Femur (tissue), 1 donor: ENCODE measurements around the gene ARHGAP45.
A peak's percentile ranks its signal among the peaks of the same experiment; 100 is the strongest.

Experiments
- DNase-seq: peaks from one replicate; pipeline ENCODE4 v3.0.0-alpha.2; 2017

ARHGAP45 gene

DNA sequence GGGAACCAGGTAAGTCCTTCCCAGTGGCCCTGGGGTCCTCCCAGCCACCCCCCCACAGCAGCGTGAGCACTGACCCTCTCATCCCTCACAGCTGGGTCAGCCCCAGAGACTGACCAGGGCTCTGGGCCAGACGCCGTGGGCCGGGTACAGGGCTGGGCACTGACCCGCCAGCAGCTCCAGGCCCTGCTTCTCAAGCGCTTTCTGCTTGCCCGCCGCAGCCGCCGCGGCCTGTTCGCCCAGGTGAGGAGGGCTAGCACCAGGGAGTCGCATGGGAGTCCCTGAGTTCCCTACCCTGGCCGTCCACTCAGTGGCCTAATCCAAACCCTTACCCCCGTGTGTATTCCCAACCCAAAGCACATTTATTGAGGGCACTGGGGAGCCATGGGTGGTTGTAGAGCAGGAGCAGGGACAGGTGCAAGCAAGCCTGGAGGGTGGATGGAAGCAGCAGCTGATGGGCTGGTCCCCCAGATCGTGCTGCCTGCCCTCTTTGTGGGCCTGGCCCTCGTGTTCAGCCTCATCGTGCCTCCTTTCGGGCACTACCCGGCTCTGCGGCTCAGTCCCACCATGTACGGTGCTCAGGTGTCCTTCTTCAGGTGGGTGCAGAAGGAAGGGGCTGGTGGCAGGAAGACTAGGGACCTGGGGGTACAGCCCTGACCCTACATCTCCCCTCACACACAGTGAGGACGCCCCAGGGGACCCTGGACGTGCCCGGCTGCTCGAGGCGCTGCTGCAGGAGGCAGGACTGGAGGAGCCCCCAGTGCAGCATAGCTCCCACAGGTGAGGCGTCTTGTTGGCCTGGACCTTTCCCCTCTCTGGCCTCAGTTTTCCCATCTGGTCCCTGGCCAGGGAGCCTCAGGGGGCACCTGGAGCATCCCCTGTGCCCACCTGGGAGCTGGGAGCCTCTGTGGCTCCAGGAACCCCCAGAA, 12.6 kb upstream of the ARHGAP45 start:
- no peak for DNase-seq

DNA sequence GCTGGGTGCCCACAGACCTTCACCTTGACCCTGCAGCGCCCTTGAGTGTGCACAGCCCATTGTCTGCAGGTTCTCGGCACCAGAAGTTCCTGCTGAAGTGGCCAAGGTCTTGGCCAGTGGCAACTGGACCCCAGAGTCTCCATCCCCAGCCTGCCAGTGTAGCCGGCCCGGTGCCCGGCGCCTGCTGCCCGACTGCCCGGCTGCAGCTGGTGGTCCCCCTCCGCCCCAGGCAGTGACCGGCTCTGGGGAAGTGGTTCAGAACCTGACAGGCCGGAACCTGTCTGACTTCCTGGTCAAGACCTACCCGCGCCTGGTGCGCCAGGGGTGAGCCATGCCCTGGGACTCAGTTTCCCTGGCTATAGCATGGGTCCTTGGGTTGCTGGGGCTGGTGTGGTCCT, 11.9 kb upstream of the ARHGAP45 start:
- DNase-seq = no peak

GRCh38 chr19:1055886-1056620, 10.9 kb upstream of the ARHGAP45 start:
- DNase-seq = no peak

- no peak for DNase-seq
Observed at GRCh38 chr19:1057176-1057855, 9.7 kb upstream of the ARHGAP45 start.

DNA sequence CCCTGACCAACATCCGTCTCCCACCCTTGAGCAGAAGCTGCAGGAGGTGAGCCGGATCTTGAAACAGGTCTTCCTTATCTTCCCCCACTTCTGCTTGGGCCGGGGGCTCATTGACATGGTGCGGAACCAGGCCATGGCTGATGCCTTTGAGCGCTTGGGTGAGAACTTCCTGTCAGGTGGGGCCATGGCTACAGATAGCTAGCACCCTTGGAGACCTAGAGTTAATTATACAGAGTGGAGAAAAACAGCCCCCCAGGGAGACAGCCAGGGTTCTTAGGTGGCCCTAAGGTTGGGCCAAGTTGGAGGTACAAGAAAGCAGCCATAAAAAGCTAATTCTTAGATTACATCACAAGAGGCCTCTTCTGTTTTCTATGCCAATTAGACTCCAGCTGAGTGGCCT, 8.9 kb upstream of the ARHGAP45 start:
- DNase-seq = no peak

DNA sequence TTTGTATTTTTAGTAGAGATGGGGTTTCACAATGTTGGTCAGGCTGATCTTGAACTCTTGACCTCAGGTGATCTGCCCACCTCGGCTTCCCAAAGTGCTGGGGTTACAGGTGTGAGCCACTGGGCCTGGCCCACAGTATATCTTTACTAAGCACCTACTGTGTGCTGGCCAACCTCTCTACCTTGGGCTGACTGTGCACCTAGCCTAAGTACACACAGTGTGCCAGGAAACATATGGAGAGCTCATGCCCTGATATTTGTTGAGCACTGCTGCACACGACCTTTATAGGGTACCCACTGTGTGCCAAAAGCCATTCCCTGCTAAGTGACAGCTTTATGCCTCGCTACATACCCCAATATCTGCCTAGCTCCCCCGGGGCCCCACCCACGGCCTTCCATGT, 6.3 kb upstream of the ARHGAP45 start:
- DNase-seq = no peak

DNA sequence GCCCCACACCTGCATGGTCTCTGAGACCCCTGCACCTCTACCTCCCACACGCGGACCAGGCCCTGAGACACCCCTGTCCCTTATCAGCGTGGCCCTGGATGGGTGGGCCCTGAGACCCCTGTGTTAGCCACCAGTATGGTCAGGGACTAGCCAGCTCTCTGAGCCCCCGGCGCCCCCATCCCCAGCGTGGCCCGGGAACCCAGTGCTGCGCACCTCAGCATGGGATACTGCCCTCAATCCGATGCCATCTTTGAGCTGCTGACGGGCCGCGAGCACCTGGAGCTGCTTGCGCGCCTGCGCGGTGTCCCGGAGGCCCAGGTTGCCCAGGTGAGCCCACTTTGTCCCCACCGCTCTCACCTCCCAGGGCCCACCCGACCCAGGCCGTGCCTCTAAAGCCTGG, 5.0 kb upstream of the ARHGAP45 start:
- no peak for DNase-seq

- no peak for DNase-seq
Observed at GRCh38 chr19:1062387-1063029, 4.5 kb upstream of the ARHGAP45 start.

DNA sequence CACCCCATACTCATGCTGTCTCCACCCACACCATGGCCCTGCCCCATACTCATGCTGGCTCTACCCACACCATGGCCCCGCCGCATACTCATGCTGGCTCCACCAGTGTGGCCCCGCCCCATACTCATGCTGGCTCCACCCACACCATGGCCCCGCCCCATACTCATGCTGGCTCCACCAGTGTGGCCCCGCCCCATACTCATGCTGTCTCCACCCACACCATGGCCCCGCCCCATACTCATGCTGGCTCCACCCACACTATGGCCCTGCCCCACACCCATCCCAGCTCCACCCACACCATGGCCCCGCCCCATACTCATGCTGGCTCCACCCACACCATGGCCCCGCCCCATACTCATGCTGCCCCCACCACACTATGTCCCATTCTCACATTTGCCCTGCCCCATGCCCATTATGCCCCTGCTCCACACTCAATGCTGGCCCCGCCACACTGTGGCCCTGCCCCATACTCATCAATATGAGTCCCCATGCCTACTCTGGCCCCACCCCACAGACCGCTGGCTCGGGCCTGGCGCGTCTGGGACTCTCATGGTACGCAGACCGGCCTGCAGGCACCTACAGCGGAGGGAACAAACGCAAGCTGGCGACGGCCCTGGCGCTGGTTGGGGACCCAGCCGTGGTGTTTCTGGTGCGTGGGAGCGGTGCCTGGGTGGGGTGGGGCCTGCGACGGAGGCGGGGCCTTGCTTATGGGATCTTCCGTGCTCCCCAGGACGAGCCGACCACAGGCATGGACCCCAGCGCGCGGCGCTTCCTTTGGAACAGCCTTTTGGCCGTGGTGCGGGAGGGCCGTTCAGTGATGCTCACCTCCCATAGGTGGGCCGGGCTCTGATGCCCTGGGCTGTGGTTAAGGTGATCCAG, 3.7 kb upstream of the ARHGAP45 start:
- DNase-seq = no peak

DNA sequence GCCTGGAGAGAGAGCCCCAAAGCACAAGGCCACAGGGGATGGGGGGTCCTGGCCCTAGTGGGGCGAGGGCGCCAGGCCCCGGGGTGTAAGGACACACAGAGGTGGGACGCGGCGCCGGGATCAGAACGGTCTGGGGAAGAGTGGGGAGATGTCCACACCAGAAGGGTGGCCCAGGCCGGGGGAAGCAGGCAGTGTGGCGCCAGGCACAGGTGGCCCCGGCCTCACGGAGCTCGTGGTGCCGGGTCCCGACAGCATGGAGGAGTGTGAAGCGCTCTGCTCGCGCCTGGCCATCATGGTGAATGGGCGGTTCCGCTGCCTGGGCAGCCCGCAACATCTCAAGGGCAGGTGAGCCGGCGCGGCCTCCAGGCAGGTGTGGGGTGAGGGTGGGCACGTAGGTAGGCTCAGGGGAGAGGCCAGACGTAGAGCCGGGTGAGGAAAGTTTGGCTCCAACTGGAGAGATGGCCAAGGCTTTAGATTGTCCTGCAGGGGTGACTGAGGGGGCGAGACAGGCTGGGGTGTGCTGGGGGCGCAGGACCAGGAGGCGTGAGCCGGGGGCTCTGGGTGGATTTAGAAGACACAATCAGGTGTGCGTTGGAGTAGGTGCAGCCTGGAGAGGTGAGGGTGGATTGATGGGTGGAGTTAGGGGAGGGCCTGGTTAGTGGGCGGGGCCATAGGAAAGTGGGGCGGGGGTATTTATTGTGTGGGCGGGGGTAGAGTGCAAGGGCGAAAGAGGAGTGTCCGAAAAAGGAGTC, 2.9 kb upstream of the ARHGAP45 start:
- DNase-seq = no peak

GRCh38 chr19:1064661-1065605, 2.0 kb upstream of the ARHGAP45 start:
- DNase-seq = peak; percentile 67

- no peak for DNase-seq
Observed at GRCh38 chr19:1065606-1066109, 1.3 kb upstream of the ARHGAP45 start.

DNA sequence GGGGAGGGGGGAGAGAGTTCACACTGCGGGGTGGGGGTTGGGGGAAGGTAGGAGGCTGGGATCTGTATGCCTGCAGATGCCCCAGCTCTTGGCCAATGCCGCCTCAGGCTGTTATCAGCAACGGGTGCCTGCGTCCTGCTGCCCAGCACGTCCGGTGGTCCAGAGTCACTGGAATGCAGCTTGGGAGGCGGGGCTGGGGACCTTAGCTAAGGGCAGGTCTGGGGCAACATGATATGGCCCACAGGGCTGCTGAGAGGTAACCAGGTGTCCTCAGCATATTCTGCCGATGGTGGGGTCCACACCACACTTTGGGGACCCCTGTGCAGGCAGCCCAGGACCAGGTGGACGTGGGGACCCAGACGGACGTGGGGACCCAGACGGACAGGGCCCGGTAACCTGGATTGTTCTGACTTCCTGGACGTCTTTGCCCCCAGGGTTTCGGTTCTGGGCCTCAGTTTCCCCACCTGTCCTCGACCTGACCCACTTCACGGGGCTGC, 668 bp upstream of the ARHGAP45 start:
- DNase-seq = no peak

GRCh38 chr19:1067341-1067957, 482 bp downstream of the ARHGAP45 start:
- no peak for DNase-seq

DNA sequence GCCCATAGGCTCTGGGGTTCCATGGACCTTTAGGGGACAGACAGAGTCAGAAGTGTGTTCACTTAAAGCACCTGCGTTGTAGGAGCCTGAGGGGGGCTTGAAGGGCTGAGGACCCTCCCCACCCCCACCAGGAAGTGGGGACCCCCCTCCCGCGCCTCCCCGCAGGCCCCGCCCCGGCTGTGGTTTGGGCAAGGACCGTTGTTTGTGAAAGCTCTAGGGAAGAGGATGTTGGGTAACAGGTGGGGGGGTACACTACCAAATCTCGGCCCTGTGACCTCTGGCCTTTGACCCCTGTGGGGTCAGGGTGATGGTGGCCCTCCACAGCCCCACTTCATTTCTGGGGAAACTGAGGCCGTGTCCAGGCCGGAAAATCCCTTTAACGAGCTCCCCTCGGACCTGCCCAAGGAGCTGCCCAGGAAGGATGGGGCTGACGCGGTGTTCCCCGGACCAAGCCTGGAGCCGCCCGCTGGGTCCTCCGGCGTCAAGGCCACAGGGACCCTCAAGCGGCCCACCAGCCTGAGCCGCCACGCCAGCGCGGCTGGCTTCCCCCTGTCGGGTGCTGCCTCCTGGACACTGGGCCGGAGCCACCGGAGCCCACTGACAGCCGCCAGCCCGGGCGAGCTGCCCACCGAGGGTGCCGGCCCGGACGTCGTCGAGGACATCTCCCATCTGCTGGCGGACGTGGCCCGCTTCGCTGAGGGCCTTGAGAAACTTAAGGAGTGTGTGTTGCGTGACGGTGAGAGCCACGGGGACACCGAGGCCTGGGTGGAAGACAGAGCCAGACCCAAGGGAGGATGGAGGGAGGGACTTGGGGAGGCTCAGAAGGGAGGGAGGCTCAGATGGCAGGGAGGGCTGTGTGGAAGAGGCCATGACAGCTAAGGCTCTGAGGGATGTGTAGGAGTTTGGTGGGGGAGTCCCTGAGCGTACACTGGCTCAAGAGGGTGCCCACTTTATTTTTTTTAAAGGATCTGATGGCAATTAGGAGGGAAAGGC, 1.3 kb downstream of the ARHGAP45 start:
- no peak for DNase-seq

DNA sequence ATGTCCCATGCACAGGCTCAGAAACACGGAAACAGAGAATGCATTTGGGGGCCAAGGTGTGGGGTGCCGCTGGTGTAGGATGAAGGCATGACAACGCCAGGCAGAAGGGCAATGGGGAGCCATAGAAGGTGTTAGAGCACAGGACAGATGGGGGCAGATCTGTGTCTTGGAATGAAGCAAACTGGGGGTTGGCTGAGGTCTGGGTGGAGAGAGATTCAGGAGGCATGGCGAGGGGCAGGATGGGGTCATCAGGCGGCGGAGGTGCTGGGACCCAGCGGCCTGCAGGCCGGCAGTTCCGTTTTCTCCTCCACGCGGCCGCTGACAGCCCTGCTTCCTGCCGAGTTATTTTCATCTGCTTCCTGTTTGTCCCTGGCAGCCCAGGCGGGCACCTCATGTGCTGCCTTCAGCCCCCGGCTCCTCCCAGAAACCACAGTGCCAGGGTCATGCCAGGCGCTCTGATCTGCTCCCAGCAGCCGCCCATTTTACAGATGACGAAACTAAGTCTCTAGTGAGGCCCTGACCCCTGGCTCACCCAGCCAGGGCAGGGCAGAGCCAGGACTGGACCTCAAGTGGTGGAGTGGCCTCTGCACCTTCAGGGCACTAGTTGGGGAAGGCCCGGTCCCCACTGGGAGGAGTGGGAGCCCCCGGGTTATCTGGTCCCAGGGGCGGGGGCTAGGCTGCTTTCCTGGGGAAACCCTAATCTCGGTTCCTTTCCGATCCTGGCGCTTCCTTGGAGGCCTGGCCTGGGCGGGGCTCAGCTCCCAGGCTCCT, 2.2 kb downstream of the ARHGAP45 start:
- DNase-seq = peak; percentile 68

DNA sequence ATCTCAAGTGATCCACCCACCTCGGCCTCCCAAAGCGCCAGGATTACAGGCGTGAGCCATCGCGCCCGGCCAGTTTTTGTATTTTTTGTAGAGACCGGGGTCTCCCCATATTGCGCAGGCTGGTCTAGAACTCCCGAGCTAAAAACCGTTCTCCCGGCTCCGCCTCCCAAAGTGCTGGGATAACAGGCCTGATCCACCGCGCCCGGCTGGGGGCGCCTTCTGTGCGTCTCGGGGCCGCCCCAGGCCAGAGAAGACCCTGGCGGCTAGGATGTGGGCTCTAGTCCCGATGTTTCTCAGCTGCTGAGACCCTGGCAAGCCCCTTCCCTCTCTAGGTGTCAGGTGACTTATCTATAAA, 3.6 kb downstream of the ARHGAP45 start:
- no peak for DNase-seq
